ENCODE measurements around the gene YEATS4.

Gene YEATS4

GRCh38 chr12:69386921-69387320 is 27.4 kb downstream of the YEATS4 start:
- Histone ChIP-seq H2AK5ac (ENCODE audit: low read length) (no peak overlapping the region), H2BK120ac (ENCODE audit: insufficient read depth, low read length, poor library complexity) (no peak overlapping the region), H3K4me2 (ENCODE audit: low read length) (no peak overlapping the region), H4K8ac (ENCODE audit: low read depth, low read length) (no peak overlapping the region), H2BK12ac (ENCODE audit: low read length) (no peak overlapping the region), H3K36me3 (ENCODE audit: control insufficient read depth in 1 of 2, insufficient read depth in 2 of 2, low read length in 2 of 2) (no peaks in the 10 kb centered on the region), H4K12ac (ENCODE audit: low read depth, low read length) (no peak overlapping the region), H3K27me3 (ENCODE audit: insufficient read depth, low read length) (no peaks in the 10 kb centered on the region), H3K4ac (ENCODE audit: low read depth, low read length) (no peak overlapping the region), H3K79me2 (ENCODE audit: control insufficient read depth, insufficient read depth, low read length, poor library complexity) (no peaks in the 10 kb centered on the region), H3K23ac (ENCODE audit: low read length) (no peak overlapping the region), H2BK5ac (ENCODE audit: low read depth, low read length, poor library complexity) (no peak overlapping the region), H2AFZ (ENCODE audit: insufficient read depth, low read length, poor library complexity) (no peak overlapping the region), H3K9me3 (ENCODE audit: insufficient read depth, low read depth, low read length) (no peaks in the 10 kb centered on the region), H3K79me1 (ENCODE audit: low read length) (no peaks in the 10 kb centered on the region), H3K4me1 (ENCODE audit: control insufficient read depth in 1 of 2, insufficient read depth in 2 of 2, low read length in 2 of 2) (no peaks in the 10 kb centered on the region), H4K91ac (ENCODE audit: low read depth, low read length) (no peak overlapping the region), H3K14ac (ENCODE audit: low read length) (no peak overlapping the region), H3K9ac (ENCODE audit: low read length) (no peak overlapping the region), H3K18ac (ENCODE audit: low read length) (no peak overlapping the region), H3K4me3 (ENCODE audit: low read depth, low read length) (no peak overlapping the region), H3K27ac (ENCODE audit: low read depth, low read length) (no peak overlapping the region)
- no peak for DNase-seq
- no CpG with 5 or more reads among the region's 2 CpGs for WGBS (ENCODE audit: extremely low coverage, insufficient coverage, insufficient read length)

GRCh38 chr12:69388371-69388770 is 28.8 kb downstream of the YEATS4 start:
- no peak overlapping the region for H2BK12ac ChIP-seq (ENCODE audit: low read length)

GRCh38 chr12:69389831-69390230 is 30.3 kb downstream of the YEATS4 start:
- Histone ChIP-seq H3K4me3 (ENCODE audit: low read depth, low read length) (no peak overlapping the region), H3K9me3 (ENCODE audit: insufficient read depth, low read depth, low read length) (no peaks in the 10 kb centered on the region), H2BK5ac (ENCODE audit: low read depth, low read length, poor library complexity) (no peak overlapping the region), H4K12ac (ENCODE audit: low read depth, low read length) (no peak overlapping the region), H2BK12ac (ENCODE audit: low read length) (no peak overlapping the region), H3K27ac (ENCODE audit: low read depth, low read length) (no peak overlapping the region), H3K79me1 (ENCODE audit: low read length) (no peaks in the 10 kb centered on the region), H3K27me3 (ENCODE audit: insufficient read depth, low read length) (no peaks in the 10 kb centered on the region), H3K4ac (ENCODE audit: low read depth, low read length) (no peak overlapping the region), H3K18ac (ENCODE audit: low read length) (no peak overlapping the region), H2AK5ac (ENCODE audit: low read length) (no peak overlapping the region), H3K4me2 (ENCODE audit: low read length) (no peak overlapping the region), H3K4me1 (ENCODE audit: control insufficient read depth in 1 of 2, insufficient read depth in 2 of 2, low read length in 2 of 2) (no peaks in the 10 kb centered on the region), H3K9ac (ENCODE audit: low read length) (no peak overlapping the region), H2AFZ (ENCODE audit: insufficient read depth, low read length, poor library complexity) (no peak overlapping the region), H4K91ac (ENCODE audit: low read depth, low read length) (no peak overlapping the region), H4K8ac (ENCODE audit: low read depth, low read length) (no peak overlapping the region), H3K23ac (ENCODE audit: low read length) (no peak overlapping the region), H3K79me2 (ENCODE audit: control insufficient read depth, insufficient read depth, low read length, poor library complexity) (no peaks in the 10 kb centered on the region), H3K36me3 (ENCODE audit: control insufficient read depth in 1 of 2, insufficient read depth in 2 of 2, low read length in 2 of 2) (peaks cover 0 to 2% of the 10 kb centered on the region in 2 experiments), H2BK120ac (ENCODE audit: insufficient read depth, low read length, poor library complexity) (no peak overlapping the region), H3K14ac (ENCODE audit: low read length) (no peak overlapping the region)
- no CpG with 5 or more reads among the region's 1 CpG for WGBS (ENCODE audit: extremely low coverage, insufficient coverage, insufficient read length)
- peak in 1 of 2 donors; percentile 59 for DNase-seq

More at GRCh38 chr12:69388371-69388770, 28.8 kb downstream of the YEATS4 start:
- Histone ChIP-seq H2BK5ac (ENCODE audit: low read depth, low read length, poor library complexity) (no peak overlapping the region), H3K79me1 (ENCODE audit: low read length) (no peaks in the 10 kb centered on the region), H3K9me3 (ENCODE audit: insufficient read depth, low read depth, low read length) (no peaks in the 10 kb centered on the region), H3K4me2 (ENCODE audit: low read length) (no peak overlapping the region), H4K91ac (ENCODE audit: low read depth, low read length) (no peak overlapping the region), H3K4me1 (ENCODE audit: control insufficient read depth in 1 of 2, insufficient read depth in 2 of 2, low read length in 2 of 2) (no peaks in the 10 kb centered on the region), H3K9ac (ENCODE audit: low read length) (no peak overlapping the region), H4K8ac (ENCODE audit: low read depth, low read length) (no peak overlapping the region), H3K27me3 (ENCODE audit: insufficient read depth, low read length) (no peaks in the 10 kb centered on the region), H2AK5ac (ENCODE audit: low read length) (no peak overlapping the region), H3K4me3 (ENCODE audit: low read depth, low read length) (no peak overlapping the region), H2BK120ac (ENCODE audit: insufficient read depth, low read length, poor library complexity) (no peak overlapping the region), H2AFZ (ENCODE audit: insufficient read depth, low read length, poor library complexity) (no peak overlapping the region), H3K18ac (ENCODE audit: low read length) (no peak overlapping the region), H3K79me2 (ENCODE audit: control insufficient read depth, insufficient read depth, low read length, poor library complexity) (no peaks in the 10 kb centered on the region), H3K36me3 (ENCODE audit: control insufficient read depth in 1 of 2, insufficient read depth in 2 of 2, low read length in 2 of 2) (peaks cover 0 to 2% of the 10 kb centered on the region in 2 experiments), H3K27ac (ENCODE audit: low read depth, low read length) (no peak overlapping the region), H3K14ac (ENCODE audit: low read length) (no peak overlapping the region), H3K23ac (ENCODE audit: low read length) (no peak overlapping the region), H4K12ac (ENCODE audit: low read depth, low read length) (no peak overlapping the region), H3K4ac (ENCODE audit: low read depth, low read length) (no peak overlapping the region)
- DNase-seq = peak in 1 of 2 donors; percentile 80
- no CpG with 5 or more reads among the region's 1 CpG for WGBS (ENCODE audit: extremely low coverage, insufficient coverage, insufficient read length)

GRCh38 chr12:69392179-69392928 is 32.8 kb downstream of the YEATS4 start:
- WGBS (ENCODE audit: extremely low coverage, insufficient coverage, insufficient read length) = no CpG with 5 or more reads among the region's 1 CpG
- Histone ChIP-seq H4K8ac (ENCODE audit: low read depth, low read length) (no peak overlapping the region), H4K91ac (ENCODE audit: low read depth, low read length) (no peak overlapping the region), H3K9me3 (ENCODE audit: insufficient read depth, low read depth, low read length) (no peaks in the 10 kb centered on the region), H2BK5ac (ENCODE audit: low read depth, low read length, poor library complexity) (no peak overlapping the region), H3K18ac (ENCODE audit: low read length) (no peak overlapping the region), H3K27ac (ENCODE audit: low read depth, low read length) (no peak overlapping the region), H2BK120ac (ENCODE audit: insufficient read depth, low read length, poor library complexity) (no peak overlapping the region), H3K27me3 (ENCODE audit: insufficient read depth, low read length) (no peaks in the 10 kb centered on the region), H2AFZ (ENCODE audit: insufficient read depth, low read length, poor library complexity) (no peak overlapping the region), H3K23ac (ENCODE audit: low read length) (no peak overlapping the region), H3K4ac (ENCODE audit: low read depth, low read length) (no peak overlapping the region), H3K36me3 (ENCODE audit: control insufficient read depth in 1 of 2, insufficient read depth in 2 of 2, low read length in 2 of 2) (peaks cover 0 to 2% of the 10 kb centered on the region in 2 experiments), H3K4me3 (ENCODE audit: low read depth, low read length) (no peak overlapping the region), H2AK5ac (ENCODE audit: low read length) (no peak overlapping the region), H3K9ac (ENCODE audit: low read length) (no peak overlapping the region), H3K4me1 (ENCODE audit: control insufficient read depth in 1 of 2, insufficient read depth in 2 of 2, low read length in 2 of 2) (no peaks in the 10 kb centered on the region), H4K12ac (ENCODE audit: low read depth, low read length) (no peak overlapping the region), H3K4me2 (ENCODE audit: low read length) (no peak overlapping the region), H3K14ac (ENCODE audit: low read length) (no peak overlapping the region), H3K79me1 (ENCODE audit: low read length) (no peaks in the 10 kb centered on the region), H3K79me2 (ENCODE audit: control insufficient read depth, insufficient read depth, low read length, poor library complexity) (no peaks in the 10 kb centered on the region), H2BK12ac (ENCODE audit: low read length) (no peak overlapping the region)
- DNase-seq = peak in 1 of 2 donors; percentile 33

Measured in trophoblast cell (in vitro differentiated cells and primary cell).